H9 (cell line): ENCODE measurements around the gene STC2. TPM values are rescaled to one million over a fixed set of nuclear protein-coding genes. Genes with fewer than 3 reads are reported as not detected.

Source experiments
- DNase-seq: peaks from one replicate; pipeline ENCODE4 v3.0.0-alpha.2; 2017
- H2AFZ ChIP-seq: one replicate; pipeline ENCODE4 v1.6.1; 2013; ENCODE audit warnings: mild to moderate bottlenecking, low read length, control low read depth, moderate library complexity
- H2AK5ac ChIP-seq: 2 replicates; pipeline ENCODE4 v1.6.1; 2013; ENCODE audit warnings: low read length, control low read depth, mixed read lengths; ENCODE audit not compliant: insufficient read length
- H2BK120ac ChIP-seq: one replicate; pipeline ENCODE4 v1.6.1; 2013; ENCODE audit warnings: low read depth, mild to moderate bottlenecking, low read length, control low read depth, inconsistent platforms; ENCODE audit not compliant: poor library complexity, severe bottlenecking
- H2BK12ac ChIP-seq: 2 replicates; pipeline ENCODE4 v1.6.1; 2013; ENCODE audit warnings: low read length, control low read depth, mixed read lengths, low read depth; ENCODE audit not compliant: insufficient read length
- H2BK15ac ChIP-seq: 2 replicates; pipeline ENCODE4 v1.6.1; 2013; ENCODE audit warnings: low read depth, low read length, control low read depth
- H2BK20ac ChIP-seq: one replicate; pipeline ENCODE4 v1.6.1; 2013; ENCODE audit warnings: low read depth, mild to moderate bottlenecking, low read length, control low read depth, inconsistent platforms; ENCODE audit not compliant: poor library complexity, severe bottlenecking
- H2BK5ac ChIP-seq: 2 replicates; pipeline ENCODE4 v1.6.1; 2013; ENCODE audit warnings: low read length, control low read depth, mixed read lengths; ENCODE audit not compliant: insufficient read length
- H3K14ac ChIP-seq: 2 replicates; pipeline ENCODE4 v1.6.1; 2013; ENCODE audit warnings: low read length, control low read depth; ENCODE audit not compliant: insufficient read depth
- H3K18ac ChIP-seq: 2 replicates; pipeline ENCODE4 v1.6.1; 2013; ENCODE audit warnings: low read depth, mild to moderate bottlenecking, mixed read lengths, low read length, control low read depth; ENCODE audit not compliant: insufficient read length
- H3K23ac ChIP-seq: 2 replicates; pipeline ENCODE4 v1.6.1; 2013; ENCODE audit warnings: low read length, control low read depth, mixed read lengths, low read depth; ENCODE audit not compliant: insufficient read length
- H3K23me2 ChIP-seq: 2 replicates; pipeline ENCODE4 v1.6.1; 2013; ENCODE audit warnings: low read depth, mild to moderate bottlenecking, mixed read lengths, low read length, control low read depth; ENCODE audit not compliant: insufficient read length, poor library complexity, severe bottlenecking
- H3K27ac ChIP-seq: 2 replicates; pipeline ENCODE4 v1.5.1; 2013; ENCODE audit warnings: low read length, control low read depth, mixed read lengths, low read depth; ENCODE audit not compliant: insufficient read length
- H3K27me3 ChIP-seq: 2 replicates; pipeline ENCODE4 v1.6.1; 2013; ENCODE audit warnings: low read length, control low read depth, inconsistent platforms; ENCODE audit not compliant: insufficient read depth
- H3K4ac ChIP-seq: 2 replicates; pipeline ENCODE4 v1.6.1; 2013; ENCODE audit warnings: low read depth, mild to moderate bottlenecking, control low read depth, inconsistent platforms, low read length, moderate library complexity
- H3K4me1 ChIP-seq: 2 replicates; pipeline ENCODE4 v1.6.1; 2013; ENCODE audit warnings: low read length, control low read depth, inconsistent platforms; ENCODE audit not compliant: insufficient read depth
- H3K4me2 ChIP-seq: 2 replicates; pipeline ENCODE4 v1.6.1; 2013; ENCODE audit warnings: low read length, control low read depth, mixed read lengths; ENCODE audit not compliant: insufficient read length, insufficient read depth
- H3K56ac ChIP-seq: 2 replicates; pipeline ENCODE4 v1.6.1; 2013; ENCODE audit warnings: low read depth, mild to moderate bottlenecking, mixed read lengths, low read length, control low read depth; ENCODE audit not compliant: insufficient read length
- H3K79me1 ChIP-seq: 2 replicates; pipeline ENCODE4 v1.6.1; 2013; ENCODE audit warnings: low read depth, mild to moderate bottlenecking, moderate library complexity, low read length, control low read depth, inconsistent platforms; ENCODE audit not compliant: insufficient read depth, poor library complexity, severe bottlenecking
- H3K79me2 ChIP-seq: 2 replicates; pipeline ENCODE4 v1.6.1; 2013; ENCODE audit warnings: low read length, control low read depth, inconsistent platforms; ENCODE audit not compliant: insufficient read depth
- H3K9ac ChIP-seq: 2 replicates; pipeline ENCODE4 v1.6.1; 2013; ENCODE audit warnings: low read length, control low read depth, mixed read lengths; ENCODE audit not compliant: insufficient read length; ENCODE audit errors: extremely low read depth
- H3K9me3 ChIP-seq: one replicate; pipeline ENCODE4 v1.6.1; 2013; ENCODE audit warnings: low read depth, low read length, inconsistent platforms; ENCODE audit not compliant: control insufficient read depth
- H3T11ph ChIP-seq: one replicate; pipeline ENCODE4 v1.6.1; 2013; ENCODE audit warnings: mild to moderate bottlenecking, low read length, control low read depth, inconsistent platforms
- H4K20me1 ChIP-seq: one replicate; pipeline ENCODE4 v1.6.1; 2013; ENCODE audit not compliant: control insufficient read depth, insufficient read length, insufficient read depth
- H4K5ac ChIP-seq: 2 replicates; pipeline ENCODE4 v1.6.1; 2013; ENCODE audit warnings: low read depth, mild to moderate bottlenecking, mixed read lengths, low read length, control low read depth; ENCODE audit not compliant: insufficient read length
- H4K8ac ChIP-seq: replicated peaks from 2 replicates; pipeline ENCODE4 v1.6.1; 2013; ENCODE audit warnings: low read length, control low read depth, mixed read lengths, low read depth; ENCODE audit not compliant: insufficient read length
- H4K91ac ChIP-seq: 2 replicates; pipeline ENCODE4 v1.6.1; 2013; ENCODE audit warnings: low read depth, mild to moderate bottlenecking, moderate library complexity, mixed read lengths, low read length, control low read depth; ENCODE audit not compliant: insufficient read length
- H3K27ac Mint-ChIP-seq, 3 experiments: 2 replicates in 2 of 3; 3 replicates in 1 of 3; pipeline ENCODE4 v1.8.0; 2020 to 2021; ENCODE audit warnings: mixed read lengths in 3 of 3, mild to moderate bottlenecking in 1 of 3, moderate library complexity in 1 of 3
- H3K27me3 Mint-ChIP-seq: 2 replicates; pipeline ENCODE4 v1.8.0; 2021; ENCODE audit warnings: low read depth, mild to moderate bottlenecking, moderate library complexity, mixed read lengths
- H3K36me3 Mint-ChIP-seq, 3 experiments: 2 replicates in 2 of 3; 3 replicates in 1 of 3; pipeline ENCODE4 v1.8.0; 2020 to 2021; ENCODE audit warnings: low read depth in 3 of 3, mixed read lengths in 3 of 3; ENCODE audit not compliant: insufficient read depth in 1 of 3
- H3K4me1 Mint-ChIP-seq, 2 experiments: 2 replicates each; pipeline ENCODE4 v1.8.0; 2020; ENCODE audit warnings: mixed read lengths in 2 of 2
- H3K4me3 Mint-ChIP-seq, 2 experiments: 2 replicates in 1 of 2; 3 replicates in 1 of 2; pipeline ENCODE4 v1.8.0; 2020 to 2021; ENCODE audit warnings: mild to moderate bottlenecking in 2 of 2, mixed read lengths in 2 of 2, moderate library complexity in 1 of 2
- H3K9me3 Mint-ChIP-seq, 2 experiments: 2 replicates in 1 of 2; 3 replicates in 1 of 2; pipeline ENCODE4 v1.8.0; 2020; ENCODE audit warnings: mild to moderate bottlenecking in 2 of 2, mixed read lengths in 2 of 2, moderate library complexity in 1 of 2
- CTCF ChIP-seq: fragments of 200-600 bp; sonication (generic); conservative IDR thresholded peaks from 3 replicates; pipeline ENCODE4 v1.8.0; 2021; ENCODE audit warnings: antibody characterized with exemption, mild to moderate bottlenecking
- WGBS: extraction: QIAGEN DNeasy Blood & Tissue Kit; methylation state at CpG from one replicate; pipeline ENCODE4 v1.1.7; 2013; ENCODE audit warnings: missing lambda C conversion rate, low lambda C conversion rate, mixed read lengths; ENCODE audit not compliant: insufficient read length; ENCODE audit errors: extremely low coverage; 5-methylcytosine and 5-hydroxymethylcytosine counted together
- long read RNA-seq: library from polyadenylated mRNA; unstranded; transcript quantifications from one replicate; pipeline ENCODE4 v2.0.0, GENCODE V29; 2020
- total RNA-seq: library from RNA; stranded (reverse); gene quantifications from 2 replicates; pipeline ENCODE4 v1.2.1, GENCODE V29; 2021

Gene STC2, protein sequence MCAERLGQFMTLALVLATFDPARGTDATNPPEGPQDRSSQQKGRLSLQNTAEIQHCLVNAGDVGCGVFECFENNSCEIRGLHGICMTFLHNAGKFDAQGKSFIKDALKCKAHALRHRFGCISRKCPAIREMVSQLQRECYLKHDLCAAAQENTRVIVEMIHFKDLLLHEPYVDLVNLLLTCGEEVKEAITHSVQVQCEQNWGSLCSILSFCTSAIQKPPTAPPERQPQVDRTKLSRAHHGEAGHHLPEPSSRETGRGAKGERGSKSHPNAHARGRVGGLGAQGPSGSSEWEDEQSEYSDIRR
- 73.5 and 77.7 TPM in 2 replicates for total RNA-seq
- long read RNA-seq, full-length matches to known transcripts, result 199 of 215 reads
- long read RNA-seq, partial matches to known transcripts, result 2 of 215 reads
- long read RNA-seq, other reads (novel, unspliced or antisense), result 14 of 215 reads

- TF ChIP-seq CTCF, result no peak
- WGBS, result no CpG with 5 or more reads among the region's 72 CpGs
- Histone ChIP-seq H3K56ac (no peak within 1 kb of the TSS), H2AK5ac (no peak within 1 kb of the TSS), H3K23ac (no peak within 1 kb of the TSS), H3K23me2 (peaks cover 22% of the 10 kb centered on the region), H4K5ac (no peak within 1 kb of the TSS), H2AFZ (no peak within 1 kb of the TSS), H3K4me1 (no peaks in the 10 kb centered on the region), H3K9ac (peak within 1 kb of the TSS; percentile 71), H3K27ac (no peak within 1 kb of the TSS), H4K8ac (no peak within 1 kb of the TSS), H2BK15ac (no peak within 1 kb of the TSS), H3K18ac (peak within 1 kb of the TSS; percentile 75), H4K91ac (no peak within 1 kb of the TSS), H3K4ac (no peak within 1 kb of the TSS), H3K4me2 (peak within 1 kb of the TSS; percentile 74), H3K79me2 (peaks cover 8% of the 10 kb centered on the region; the same call in 1 of the 2 replicates), H3K9me3 (no peaks in the 10 kb centered on the region), H2BK12ac (no peak within 1 kb of the TSS), H2BK20ac (no peak within 1 kb of the TSS), H3K27me3 (no peaks in the 10 kb centered on the region; the same call in 1 of the 2 replicates), H4K20me1 (no peaks in the 10 kb centered on the region), H3K79me1 (peaks cover 8% of the 10 kb centered on the region), H3K14ac (peak within 1 kb of the TSS; percentile 86), H2BK5ac (no peak within 1 kb of the TSS), H3T11ph (no peak within 1 kb of the TSS), H2BK120ac (no peak within 1 kb of the TSS)
- peaks cover 54 to 56% of the 10 kb centered on the region in 2 experiments for H3K4me1 Mint-ChIP-seq
- peaks cover 0 to 4% of the 10 kb centered on the region in 2 experiments; a peak in 2 of 5 replicates for H3K9me3 Mint-ChIP-seq
- H3K27me3 Mint-ChIP-seq, result peaks cover 23% of the 10 kb centered on the region
- H3K4me3 Mint-ChIP-seq, result peak within 1 kb of the TSS; percentile 97 to 100
- peak within 1 kb of the TSS; percentile 98 to 99 (median 99) for H3K27ac Mint-ChIP-seq
- H3K36me3 Mint-ChIP-seq, result peaks cover 35 to 43% (median 40%) of the 10 kb centered on the region in 3 experiments
- peak; percentile 98 for DNase-seq
These were observed at the start of gene STC2 for GRCh38 chr5:173327948-173328843. STC2 (minus strand) TSS chr5:173328414; CDS start chr5:173328193, 221 bp downstream.
